K562 (cell line): ENCODE data around the gene ZCWPW1. TPM values are rescaled to one million over a fixed set of nuclear protein-coding genes. Genes with fewer than 3 reads are reported as not detected.
"Not testable (repeated sequence)": the region's sequence is repeated elsewhere in the genome, so short reads cannot be mapped to it uniquely, and the experiment has no call there.

Source experiments
- ATAC-seq: fragments of 200-7000 bp; cut with Tn5 transposase; 3 replicates; pipeline ENCODE4 v1.9.1; 2020; ENCODE audit warnings: moderate library complexity
- BruUV-seq: library from RNA; stranded (reverse); fragments of 400-500 nt; replicated peaks from 2 replicates; lab custom pipeline; 2021; lab: Mats Ljungman, UMichigan
- CTCF ChIA-PET: fragments of 300-600 bp; formaldehyde crosslinking; extraction: SDS; loops from one replicate; lab custom pipeline; 2021; ENCODE audit warnings: low intra/inter-chr PET ratio; lab: Yijun Ruan, JAX
- POLR2A ChIA-PET: fragments of 300-600, 350-650 bp; sonication (Branson Sonifier 250); formaldehyde crosslinking; extraction: SDS; loops from one replicate; lab custom pipeline; 2021; ENCODE audit warnings: antibody characterized with exemption, inconsistent platforms; lab: Yijun Ruan, JAX
- DNase-seq, 4 experiments: peaks; one replicate each; pipeline versions ENCODE4 v3.0.0 to v3.0.0-alpha.2; 2011 to 2018; ENCODE audit warnings: low spot score in 3 of 4, mixed read lengths in 3 of 4; ENCODE audit errors: extremely low read depth in 1 of 4
- FAIRE-seq: peaks from 2 replicates; lab custom pipeline; 2011; peaks lifted over from hg19 to GRCh38; lab: Jason Lieb, UNC
- H2AFZ ChIP-seq: 2 replicates; pipeline ENCODE4 v1.6.0; 2011; ENCODE audit warnings: low read depth, low read length, control low read depth, inconsistent platforms
- H3K27ac ChIP-seq: fragments of 200-600 bp; 3 replicates; pipeline ENCODE4 v1.8.0; 2011; ENCODE audit warnings: low read depth, mild to moderate bottlenecking, control low read depth, inconsistent platforms, low read length, moderate library complexity, mixed read lengths; ENCODE audit errors: extremely low read depth
- H3K27me3 ChIP-seq, 2 experiments: fragments of 300-600 bp in 1 of 2; 2 replicates in 1 of 2; 3 replicates in 1 of 2; pipeline versions ENCODE4 v1.6.0 to v1.8.0; 2011; ENCODE audit warnings: inconsistent platforms in 2 of 2, low read length in 2 of 2, mild to moderate bottlenecking in 1 of 2, mixed read lengths in 1 of 2, moderate library complexity in 1 of 2; ENCODE audit not compliant: control insufficient read depth in 2 of 2, insufficient read depth in 2 of 2
- H3K36me3 ChIP-seq: fragments of 300-600 bp; 3 replicates; pipeline ENCODE4 v1.8.0; 2011; ENCODE audit warnings: mild to moderate bottlenecking, low read length, inconsistent platforms; ENCODE audit not compliant: control insufficient read depth, insufficient read depth
- H3K4me1 ChIP-seq, 2 experiments: fragments of 200-600 bp in 1 of 2; replicated peaks in 1 of 2; 2 replicates in 1 of 2; 3 replicates in 1 of 2; pipeline versions ENCODE4 v1.5.1 to v1.8.0; 2011; ENCODE audit warnings: inconsistent platforms in 2 of 2, low read length in 2 of 2, mild to moderate bottlenecking in 1 of 2, mixed read lengths in 1 of 2, moderate library complexity in 1 of 2; ENCODE audit not compliant: control insufficient read depth in 2 of 2, insufficient read depth in 2 of 2
- H3K4me2 ChIP-seq: 2 replicates; pipeline ENCODE4 v1.6.1; 2011; ENCODE audit warnings: low read length, control low read depth, inconsistent platforms, mixed read lengths; ENCODE audit not compliant: insufficient read depth
- H3K4me3 ChIP-seq: fragments of 200-600 bp; sonication (generic), shearing (Covaris generic); 2 replicates; pipeline ENCODE4 v1.5.1; 2016; ENCODE audit warnings: control low read depth, inconsistent platforms
- H3K79me2 ChIP-seq: fragments of 200-600 bp; 3 replicates; pipeline ENCODE4 v1.8.0; 2011; ENCODE audit warnings: low read length, inconsistent platforms; ENCODE audit not compliant: control insufficient read depth, insufficient read depth
- H3K9ac ChIP-seq, 2 experiments: 2 replicates each; pipeline versions ENCODE4 v1.6.0 to v1.6.1; 2011; ENCODE audit warnings: low read depth in 2 of 2, low read length in 2 of 2, control low read depth in 1 of 2, inconsistent platforms in 1 of 2, mild to moderate bottlenecking in 1 of 2, mixed read lengths in 1 of 2; ENCODE audit not compliant: insufficient read depth in 1 of 2
- H3K9me1 ChIP-seq: one replicate; pipeline ENCODE4 v1.6.0; 2011; ENCODE audit warnings: inconsistent platforms, mild to moderate bottlenecking, low read length, moderate library complexity; ENCODE audit not compliant: control insufficient read depth, insufficient read depth
- H3K9me3 ChIP-seq: replicated peaks from 2 replicates; pipeline ENCODE4 v1.5.1; 2011; ENCODE audit warnings: low read depth, low read length, inconsistent platforms; ENCODE audit not compliant: control insufficient read depth, insufficient read depth
- H4K20me1 ChIP-seq: replicated peaks from 2 replicates; pipeline ENCODE4 v1.6.1; 2011; ENCODE audit warnings: low read length, inconsistent platforms, mixed read lengths; ENCODE audit not compliant: control insufficient read depth, insufficient read depth
- BCOR ChIP-seq: fragments of 450-650 bp; IDR thresholded peaks from 2 replicates; pipeline ENCODE4 v1.6.1; 2016
- DLX4 ChIP-seq: fragments of 250-450 bp; sonication (Bioruptor Pico); IDR thresholded peaks from 2 replicates; pipeline ENCODE4 v1.6.1; 2021; ENCODE audit warnings: mild to moderate bottlenecking
- ELF1 ChIP-seq: fragments of 200-800 bp; sonication (Bioruptor generic); IDR thresholded peaks from 2 replicates; pipeline ENCODE4 v1.6.1; 2016; ENCODE audit warnings: missing genetic modification characterization, missing compliant biosample characterization
- FOXP1 ChIP-seq: sonication (generic); formaldehyde crosslinking; IDR thresholded peaks from 2 replicates; pipeline ENCODE4 v1.8.0; 2022; ENCODE audit warnings: mild to moderate bottlenecking, missing genetic modification reagents
- MECOM ChIP-seq: fragments of 250-450 bp; sonication (Bioruptor Pico); IDR thresholded peaks from 2 replicates; pipeline ENCODE4 v1.8.0; 2022; ENCODE audit warnings: inconsistent platforms
- MEIS2 ChIP-seq: fragments of 450-650 bp; IDR thresholded peaks from 2 replicates; pipeline ENCODE4 v1.6.1; 2014; ENCODE audit warnings: mild to moderate bottlenecking; ENCODE audit not compliant: partially characterized antibody
- MLLT1 ChIP-seq, 2 experiments: fragments of 450-650 bp; IDR thresholded peaks; 2 replicates each; pipeline ENCODE4 v1.6.1; 2016
- POLR2B ChIP-seq: fragments of 450-650 bp; IDR thresholded peaks from 2 replicates; pipeline ENCODE4 v1.6.1; 2018; ENCODE audit warnings: low read depth; ENCODE audit not compliant: partially characterized antibody
- SOX6 ChIP-seq: fragments of 450-650 bp; IDR thresholded peaks from 2 replicates; pipeline ENCODE4 v1.6.1; 2014; ENCODE audit warnings: mild to moderate bottlenecking
- ZBTB8A ChIP-seq: fragments of 450-650 bp; IDR thresholded peaks from 2 replicates; pipeline ENCODE4 v1.6.1; 2018; ENCODE audit warnings: mild to moderate bottlenecking, moderate library complexity; ENCODE audit not compliant: partially characterized antibody
- ZNF695 ChIP-seq: fragments of 450-650 bp; formaldehyde crosslinking; IDR thresholded peaks from 2 replicates; pipeline ENCODE4 v1.4.0; 2020; ENCODE audit warnings: mild to moderate bottlenecking, moderate library complexity
- WGBS: fragments of 100-300 bp; shearing (Covaris generic); methylation state at CpG from one replicate; pipeline ENCODE4 v1.1.6; 2016; ENCODE audit warnings: low coverage, mixed read lengths; ENCODE audit not compliant: insufficient coverage; ENCODE audit errors: missing lambda C conversion rate; 5-methylcytosine and 5-hydroxymethylcytosine counted together
- in situ Hi-C: fragments of 300-500 bp; cut with MboI; formaldehyde crosslinking; loops from 4 replicates; pipeline ENCODE4 v1.15.0; 2018; ENCODE audit warnings: inconsistent platforms, mixed read lengths
- intact Hi-C: fragments of 100-400 bp; cut with micrococcal nuclease; formaldehyde crosslinking; loops from 2 replicates; pipeline ENCODE4 v1.14.2; 2022
- polyA plus RNA-seq, 8 experiments: library from polyadenylated mRNA; depleted of rRNA in 4 of 8; stranded (reverse) in 5 of 8; unstranded in 3 of 8; fragments of >200 nt; fragmentation: Nextera tagmentation in 2 of 8; fragmentation: Illumina TruSeq in 1 of 8; extraction: Ambion mirVana in 2 of 8; extraction: Trizol in 1 of 8; gene quantifications; 2 replicates each; pipeline versions ENCODE4 v1.2.1 to v1.2.3, GENCODE V29; 2011 to 2014; ENCODE audit warnings: inconsistent platforms in 1 of 8, missing spikeins in 1 of 8
- total RNA-seq, 7 experiments: library from RNA; depleted of rRNA in 6 of 7; stranded (reverse); fragments of >200 nt in 6 of 7; fragmentation: Illumina TruSeq in 2 of 7; extraction: Trizol in 2 of 7; gene quantifications; 2 replicates each; pipeline versions ENCODE4 v1.2.1 to v1.2.3, GENCODE V29; 2011 to 2021; ENCODE audit warnings: low replicate concordance in 1 of 7
- TF ChIP-seq, protein P1 (sequence below): sonication (generic); formaldehyde crosslinking; IDR thresholded peaks from 2 replicates; pipeline ENCODE4 v1.5.0; 2020; ENCODE audit warnings: missing genetic modification reagents

The ZCWPW1 gene
- total and polyA plus RNA-seq, 9 of the 15 experiments (the other 6 are each of a cell fraction or from before 2014, with no cell fraction given), result 0.18 to 1.7 (median 1.2) TPM

GRCh38 chr7:100438731-100439130 lies 10.2 kb upstream of the ZCWPW1 start:
- H4K20me1 ChIP-seq, H3K9me3 ChIP-seq, H3K4me2 ChIP-seq, DNase-seq, BruUV-seq, in situ Hi-C loops, CTCF ChIA-PET, H3K4me3 ChIP-seq, FAIRE-seq, ATAC-seq, intact Hi-C loops, H3K9me1 ChIP-seq, H3K9ac ChIP-seq: not testable (repeated sequence)
- peak overlapping the region; percentile 96; the same call in 1 of the 2 replicates for H2AFZ ChIP-seq
- H3K4me1 ChIP-seq, result peaks cover 33 to 68% of the 10 kb centered on the region in 2 experiments
- peaks cover 18% of the 10 kb centered on the region for H3K36me3 ChIP-seq
- POLR2A ChIA-PET, result interaction anchor here (1.1 to 4.3 kb wide), 2 partner anchors 10 to 11 kb away, joined by 5 to 44 read pairs; partner anchors contain the start of genes MEPCE and ZCWPW1
- peak overlapping the region; percentile 83; the same call in 1 of the 3 replicates for H3K27ac ChIP-seq
- WGBS, result 83% methylated on average over 8 of the region's 8 CpGs
- H3K79me2 ChIP-seq, result peaks cover 28% of the 10 kb centered on the region
- peak; percentile 43; the same call in 1 of the 2 replicates for TF ChIP-seq BCOR
- peak in 1 of 2 experiments; percentile 70; a peak in 1 of 4 replicates for TF ChIP-seq MLLT1 (IDR thresholded peaks at IDR 0.05)
- TF ChIP-seq, all 486 proteins: peak for 2; not testable (repeated sequence) for 484
- not testable (repeated sequence) for H3K27me3 ChIP-seq

- H3K36me3 ChIP-seq, result peaks cover 23% of the 10 kb centered on the region
- in situ Hi-C loops, result no loop called here
- WGBS, result 33% methylated on average over 2 of the region's 2 CpGs
- peak overlapping the region in 1 of 2 experiments; percentile 72; a peak in 1 of 4 replicates for H3K9ac ChIP-seq
- ChIA-PET CTCF (interaction anchor here (0.6 kb wide), 1 partner anchor 678 kb away, joined by 8 read pairs; no protein-coding TSS in a partner anchor), POLR2A (interaction anchor here (0.6 to 4.3 kb wide), 3 partner anchors 9 to 312 kb away, joined by 3 to 44 read pairs (median 4); partner anchors contain the start of genes MBLAC1, MEPCE and ZCWPW1)
- no peak overlapping the region for H3K4me3 ChIP-seq
- ATAC-seq (no peak), FAIRE-seq (no peak), DNase-seq (no peak)
- no peak overlapping the region for H3K4me2 ChIP-seq
- H3K9me3 ChIP-seq, result no peaks in the 10 kb centered on the region
- BruUV-seq, result no TSS peak
- peaks cover 35 to 68% of the 10 kb centered on the region in 2 experiments for H3K4me1 ChIP-seq
- peak overlapping the region; percentile 61 for H2AFZ ChIP-seq
- no peaks in the 10 kb centered on the region for H3K9me1 ChIP-seq
- H3K79me2 ChIP-seq, result peaks cover 34% of the 10 kb centered on the region
- intact Hi-C loops, result no loop called here
- H3K27ac ChIP-seq, result peak overlapping the region; percentile 96; the same call in 2 of the 3 replicates
- H3K27me3 ChIP-seq, result no peaks in the 10 kb centered on the region
- 0 out of 2 replicates have a peak, but pooled peaks cover 7% of the 10 kb centered on the region for H4K20me1 ChIP-seq
- TF ChIP-seq ZBTB8A (no peak), POLR2B (no peak), DLX4 (CRISPR knock-in tag) (no peak), ZNF695 (CRISPR knock-in tag) (no peak), MECOM (no peak), ELF1 (tag) (peak; percentile 59), FOXP1 (no peak), SOX6 (peak; percentile 72), MEIS2 (peak; percentile 40)
- TF ChIP-seq, protein P1, sequence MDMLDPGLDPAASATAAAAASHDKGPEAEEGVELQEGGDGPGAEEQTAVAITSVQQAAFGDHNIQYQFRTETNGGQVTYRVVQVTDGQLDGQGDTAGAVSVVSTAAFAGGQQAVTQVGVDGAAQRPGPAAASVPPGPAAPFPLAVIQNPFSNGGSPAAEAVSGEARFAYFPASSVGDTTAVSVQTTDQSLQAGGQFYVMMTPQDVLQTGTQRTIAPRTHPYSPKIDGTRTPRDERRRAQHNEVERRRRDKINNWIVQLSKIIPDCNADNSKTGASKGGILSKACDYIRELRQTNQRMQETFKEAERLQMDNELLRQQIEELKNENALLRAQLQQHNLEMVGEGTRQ (CRISPR knock-in tag), result no peak
Measured at GRCh38 chr7:100438172-100438571, 9.7 kb upstream of the ZCWPW1 start.
